Measurements from ENCODE around the gene TENM3.

- TF ChIP-seq EZH2 (IDR thresholded peaks at IDR 0.05; ENCODE audit: low read depth, low read length, severe bottlenecking) (no peak), USF2 (IDR thresholded peaks at IDR 0.05; ENCODE audit: low read length) (no peak), E2F6 (IDR thresholded peaks at IDR 0.05) (no peak), GABPA (IDR thresholded peaks at IDR 0.05; ENCODE audit: borderline replicate concordance, insufficient read depth, low read length) (no peak), CTCF (IDR thresholded peaks at IDR 0.05; ENCODE audit: control extremely low read depth in 1 of 3, insufficient read depth in 1 of 3, low read depth in 1 of 3, low read length in 3 of 3) (no peak), GTF2F1 (IDR thresholded peaks at IDR 0.05; ENCODE audit: borderline replicate concordance, low read depth, low read length) (no peak), TAF1 (IDR thresholded peaks at IDR 0.05; ENCODE audit: low read depth, low read length) (no peak), ZNF274 (IDR thresholded peaks at IDR 0.05; ENCODE audit: borderline replicate concordance, extremely low read depth, low read length) (no peak)
Measured at GRCh38 chr4:182483685-182484084, 240.5 kb downstream of the TENM3 start.
